NCI-H1105 treated with DMSO at 0.1 percent for 48 hours (cell line): ENCODE data around the gene BBLN.
A peak's percentile ranks its signal among the peaks of the same experiment; 100 is the strongest.
"Not testable (repeated sequence)": the region's sequence is repeated elsewhere in the genome, so short reads cannot be mapped to it uniquely, and the experiment has no call there.

Experiments
- DNase-seq: peaks from one replicate; lab custom pipeline; 2025; lab: John Stamatoyannopoulos, UW

The BBLN gene

GRCh38 chr9:128124873-128125579, 35.0 kb upstream of the BBLN start:
- DNase-seq, result no peak

- DNase-seq, result no peak
Observed at GRCh38 chr9:128125580-128126354, 34.3 kb upstream of the BBLN start.

- DNase-seq, result peak; percentile 61
Observed at GRCh38 chr9:128127568-128127989, 32.5 kb upstream of the BBLN start, which contains the start of gene PTGES2. Gene PTGES2 (minus strand): TSS chr9:128127729. CDS start chr9:128127717, 12 bp downstream.

GRCh38 chr9:128127990-128128835, 31.9 kb upstream of the BBLN start:
- peak; percentile 86 for DNase-seq

- DNase-seq, result no peak
Observed at GRCh38 chr9:128128836-128129590, 31.1 kb upstream of the BBLN start.

- DNase-seq, result not testable (repeated sequence)
Observed at GRCh38 chr9:128129976-128130590, 30.0 kb upstream of the BBLN start.

GRCh38 chr9:128130651-128131050, 29.4 kb upstream of the BBLN start:
- DNase-seq, result not testable (repeated sequence)

- DNase-seq, result not testable (repeated sequence)
Observed at GRCh38 chr9:128131346-128131745, 28.7 kb upstream of the BBLN start.

- DNase-seq, result not testable (repeated sequence)
Observed at GRCh38 chr9:128132139-128132538, 27.9 kb upstream of the BBLN start.

- DNase-seq, result not testable (repeated sequence)
Observed at GRCh38 chr9:128135561-128135960, 24.5 kb upstream of the BBLN start.

- DNase-seq, result no peak
Observed at GRCh38 chr9:128136816-128137793, 23.0 kb upstream of the BBLN start.

GRCh38 chr9:128138001-128138400, 22.1 kb upstream of the BBLN start:
- no peak for DNase-seq

GRCh38 chr9:128139621-128140020, 20.4 kb upstream of the BBLN start:
- DNase-seq, result no peak

GRCh38 chr9:128141604-128142003, 18.5 kb upstream of the BBLN start:
- DNase-seq, result no peak

GRCh38 chr9:128142061-128142460, 18.0 kb upstream of the BBLN start:
- DNase-seq, result no peak

GRCh38 chr9:128142596-128142995, 17.5 kb upstream of the BBLN start:
- no peak for DNase-seq

- no peak for DNase-seq
Observed at GRCh38 chr9:128143525-128144238, 16.4 kb upstream of the BBLN start.

GRCh38 chr9:128144239-128145181, 15.6 kb upstream of the BBLN start:
- no peak for DNase-seq
